Measurements from ENCODE around the gene IFT122.

DNA sequence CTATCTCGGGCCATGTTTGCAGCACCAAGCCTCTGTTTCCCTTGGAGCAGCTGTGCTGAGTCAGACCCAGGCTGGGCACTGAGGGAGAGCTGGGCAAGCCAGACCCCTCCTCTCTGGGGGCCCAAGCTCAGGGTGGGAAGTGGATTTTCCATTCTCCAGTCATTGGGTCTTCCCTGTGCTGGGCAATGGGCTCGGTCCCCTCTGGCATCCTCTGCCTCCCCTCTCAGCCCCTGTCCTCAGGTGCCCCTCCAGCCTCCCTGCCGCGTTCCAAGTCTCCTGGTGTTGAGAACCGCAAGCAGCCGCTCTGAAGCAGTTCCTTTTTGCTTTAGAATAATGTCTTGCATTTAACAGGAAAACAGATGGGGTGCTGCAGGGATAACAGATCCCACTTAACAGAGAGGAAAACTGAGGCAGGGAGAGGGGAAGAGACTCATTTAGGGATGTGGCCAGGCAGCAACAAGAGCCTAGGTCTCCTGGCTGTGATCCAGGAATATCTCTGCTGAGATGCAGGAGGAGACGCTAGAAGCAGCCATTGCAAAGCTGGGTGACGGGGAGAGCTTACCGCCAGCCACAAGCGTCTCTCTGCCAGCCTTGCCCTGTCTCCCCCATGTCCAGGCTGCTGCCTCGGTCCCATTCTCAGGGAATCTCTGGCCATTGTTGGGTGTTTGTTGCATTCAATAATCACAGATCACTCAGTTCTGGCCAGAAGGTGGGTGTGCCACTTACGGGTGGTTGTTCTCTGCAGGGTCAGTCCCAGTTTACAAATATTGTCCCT, 89.6 kb downstream of the IFT122 start:
- no peak for TF ChIP-seq EP300 (IDR thresholded peaks at IDR 0.05)
- no peak for TF ChIP-seq POLR2A (IDR thresholded peaks at IDR 0.05)
- TF ChIP-seq POLR2AphosphoS5 (IDR thresholded peaks at IDR 0.05): no peak
